Loucy (cell line): ENCODE measurements around the gene SPSB1.

ENCODE experiments used
- EZH2phosphoT487 ChIP-seq: fragments of 200-600 bp; IDR thresholded peaks from 2 replicates; pipeline ENCODE4 v1.6.1; 2018; ENCODE audit warnings: antibody characterized with exemption, mild to moderate bottlenecking, moderate library complexity, borderline replicate concordance
- TF ChIP-seq, protein P1 (sequence below): fragments of 200-600 bp; sonication (generic); conservative IDR thresholded peaks from 2 replicates; pipeline ENCODE4 v1.5.1; 2014; ENCODE audit warnings: mild to moderate bottlenecking, antibody characterized with exemption, low read length

DNA sequence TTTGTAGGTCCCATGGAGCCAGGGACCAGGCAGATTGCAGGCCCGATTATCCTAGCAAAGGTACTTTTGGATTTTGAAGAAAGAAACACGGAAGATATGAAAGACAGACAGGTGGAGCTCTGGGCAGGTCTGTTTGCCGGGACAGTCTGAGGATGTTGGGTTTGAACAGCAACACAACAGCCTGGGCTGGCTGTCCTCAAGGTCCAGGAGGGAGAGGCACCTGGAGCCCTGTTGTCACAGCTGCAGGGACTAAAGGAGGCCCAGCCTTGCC is 43.5 kb upstream of the SPSB1 start:
- TF ChIP-seq, protein P1, sequence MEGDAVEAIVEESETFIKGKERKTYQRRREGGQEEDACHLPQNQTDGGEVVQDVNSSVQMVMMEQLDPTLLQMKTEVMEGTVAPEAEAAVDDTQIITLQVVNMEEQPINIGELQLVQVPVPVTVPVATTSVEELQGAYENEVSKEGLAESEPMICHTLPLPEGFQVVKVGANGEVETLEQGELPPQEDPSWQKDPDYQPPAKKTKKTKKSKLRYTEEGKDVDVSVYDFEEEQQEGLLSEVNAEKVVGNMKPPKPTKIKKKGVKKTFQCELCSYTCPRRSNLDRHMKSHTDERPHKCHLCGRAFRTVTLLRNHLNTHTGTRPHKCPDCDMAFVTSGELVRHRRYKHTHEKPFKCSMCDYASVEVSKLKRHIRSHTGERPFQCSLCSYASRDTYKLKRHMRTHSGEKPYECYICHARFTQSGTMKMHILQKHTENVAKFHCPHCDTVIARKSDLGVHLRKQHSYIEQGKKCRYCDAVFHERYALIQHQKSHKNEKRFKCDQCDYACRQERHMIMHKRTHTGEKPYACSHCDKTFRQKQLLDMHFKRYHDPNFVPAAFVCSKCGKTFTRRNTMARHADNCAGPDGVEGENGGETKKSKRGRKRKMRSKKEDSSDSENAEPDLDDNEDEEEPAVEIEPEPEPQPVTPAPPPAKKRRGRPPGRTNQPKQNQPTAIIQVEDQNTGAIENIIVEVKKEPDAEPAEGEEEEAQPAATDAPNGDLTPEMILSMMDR: no peak
- TF ChIP-seq EZH2phosphoT487: no peak
